HL-60/S4 treated with retinoic acid at 250 ng/mL for 4 days and 3 days (cell line): ENCODE data around the gene PALD1.

Experiments used
- in situ Hi-C: fragments of 300-500 bp; cut with MboI; formaldehyde crosslinking; loops from 2 replicates; pipeline ENCODE4 v1.7.0; 2022; ENCODE audit warnings: low sequenced_read_pairs

PALD1 gene

GRCh38 chr10:70533189-70533558 lies 54.6 kb downstream of the PALD1 start:
- in situ Hi-C loops = loop anchor here (10.0 kb wide), 1 partner anchor 68 kb away; no protein-coding TSS in a partner anchor

- in situ Hi-C loops = loop anchor here (10.0 kb wide), 1 partner anchor 69 kb away; no protein-coding TSS in a partner anchor
Observed at GRCh38 chr10:70534281-70534680, 55.7 kb downstream of the PALD1 start.

GRCh38 chr10:70535001-70535400 lies 56.4 kb downstream of the PALD1 start:
- in situ Hi-C loops = loop anchor here (10.0 kb wide), 1 partner anchor 70 kb away; no protein-coding TSS in a partner anchor

- in situ Hi-C loops = loop anchor here (10.0 kb wide), 1 partner anchor 71 kb away; no protein-coding TSS in a partner anchor
Observed at GRCh38 chr10:70535451-70535850, 56.9 kb downstream of the PALD1 start.

- in situ Hi-C loops = loop anchor here (10.0 kb wide), 1 partner anchor 72 kb away; no protein-coding TSS in a partner anchor
Observed at GRCh38 chr10:70536196-70536861, 57.8 kb downstream of the PALD1 start.

DNA sequence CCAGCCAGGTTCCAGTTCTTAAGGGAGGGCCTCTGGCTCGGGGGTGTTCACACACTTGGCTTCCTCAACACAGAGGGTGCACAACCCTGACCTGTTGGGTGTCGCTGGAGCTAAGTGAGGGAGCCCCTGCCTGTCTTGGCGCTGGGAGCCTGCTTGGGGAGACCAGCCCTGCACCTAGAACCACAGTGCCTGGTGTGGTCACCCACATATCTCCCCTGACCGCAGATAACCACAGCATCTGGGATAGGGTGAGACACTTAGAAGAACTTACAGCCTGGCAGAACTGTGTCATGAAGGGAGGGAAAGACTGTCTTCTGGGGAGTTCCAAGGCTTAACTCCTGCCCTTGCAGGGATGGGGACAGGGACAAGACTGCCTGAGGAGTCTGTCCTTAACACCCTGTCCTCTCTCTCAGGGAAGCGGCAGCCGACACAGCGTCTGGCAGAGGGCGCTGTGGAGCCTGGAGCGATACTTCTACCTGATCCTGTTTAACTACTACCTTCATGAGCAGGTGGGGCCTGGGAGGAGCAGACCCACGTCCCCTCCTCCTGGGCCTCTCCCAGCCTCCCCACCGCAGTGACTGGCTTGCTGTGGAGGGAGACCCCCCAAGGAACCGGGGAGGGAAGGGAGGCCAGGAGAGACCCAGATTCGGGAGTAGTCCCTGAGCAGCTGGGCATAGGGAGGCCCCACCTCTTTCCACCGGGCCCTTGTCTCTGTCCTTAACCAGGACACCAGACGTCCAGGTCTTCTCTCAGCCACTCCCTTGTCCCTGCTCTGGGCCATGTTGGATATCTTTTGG lies 59.0 kb downstream of the PALD1 start:
- in situ Hi-C loops = loop anchor here (10.0 kb wide), 1 partner anchor 73 kb away; no protein-coding TSS in a partner anchor

DNA sequence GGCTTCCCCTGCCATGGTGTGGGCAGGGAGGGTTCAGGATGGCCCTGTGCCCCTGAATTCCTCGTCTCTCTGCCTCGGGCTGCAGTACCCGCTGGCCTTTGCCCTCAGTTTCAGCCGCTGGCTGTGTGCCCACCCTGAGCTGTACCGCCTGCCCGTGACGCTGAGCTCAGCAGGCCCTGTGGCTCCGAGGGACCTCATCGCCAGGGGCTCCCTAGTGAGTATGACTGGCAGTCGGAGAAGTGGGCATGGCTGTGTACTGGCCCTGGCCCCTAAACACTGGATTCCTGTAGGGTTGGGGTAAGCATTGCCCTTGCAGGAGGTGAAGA lies 59.6 kb downstream of the PALD1 start:
- in situ Hi-C loops = loop anchor here (10.0 kb wide), 1 partner anchor 73 kb away; no protein-coding TSS in a partner anchor

GRCh38 chr10:70538731-70539338 lies 60.3 kb downstream of the PALD1 start:
- in situ Hi-C loops = loop anchor here (10.0 kb wide), 1 partner anchor 74 kb away; no protein-coding TSS in a partner anchor

GRCh38 chr10:70539471-70539870 lies 60.9 kb downstream of the PALD1 start:
- in situ Hi-C loops = loop anchor here (10.0 kb wide), 1 partner anchor 75 kb away; no protein-coding TSS in a partner anchor

- in situ Hi-C loops = loop anchor here (10.0 kb wide), 2 partner anchors 225 to 345 kb away; partner anchors contain the start of gene PCBD1
Observed at GRCh38 chr10:70540089-70540788, 61.7 kb downstream of the PALD1 start.

- in situ Hi-C loops = loop anchor here (10.0 kb wide), 2 partner anchors 224 to 344 kb away; partner anchors contain the start of gene PCBD1
Observed at GRCh38 chr10:70540789-70541360, 62.3 kb downstream of the PALD1 start.

DNA sequence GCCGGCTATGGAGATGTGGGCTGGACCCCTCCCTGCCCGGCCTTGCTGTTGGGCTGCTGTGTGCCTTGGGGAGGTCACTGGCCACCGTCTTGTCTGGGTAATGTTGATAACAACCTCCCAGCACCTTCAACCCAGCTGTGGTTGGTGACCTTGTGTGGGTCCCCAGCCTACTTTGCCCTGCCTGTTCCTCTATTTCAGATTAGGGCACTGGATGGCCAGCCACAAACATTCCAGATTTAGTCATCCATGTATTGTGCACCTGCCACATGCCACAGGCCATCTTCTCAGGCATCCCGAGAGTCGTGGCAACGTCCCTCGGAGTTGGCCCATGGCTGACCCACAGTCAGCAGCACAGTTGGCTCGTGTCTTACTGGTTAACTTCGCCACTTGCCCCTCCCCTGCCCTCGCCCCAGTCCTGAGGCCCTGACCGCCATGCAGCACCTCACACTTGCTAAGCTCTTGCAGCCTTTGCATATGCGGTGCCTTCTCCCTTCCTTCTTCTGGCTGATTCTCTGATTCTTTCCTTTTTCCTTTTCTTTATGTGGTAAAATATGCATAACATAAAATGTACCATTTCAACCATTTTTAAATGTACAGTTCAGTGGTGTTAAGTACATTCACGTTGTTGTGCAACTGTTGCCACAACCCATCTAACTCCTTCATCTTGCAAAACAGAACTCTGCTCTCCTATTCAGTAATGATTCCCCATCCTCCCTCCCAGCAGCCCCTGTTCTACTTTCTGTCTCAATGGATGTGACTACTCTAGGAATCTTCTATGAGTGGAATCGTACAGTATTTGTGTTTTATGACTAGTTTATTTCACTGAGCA lies 63.4 kb downstream of the PALD1 start:
- in situ Hi-C loops = loop anchor here (10.0 kb wide), 2 partner anchors 223 to 343 kb away; partner anchors contain the start of gene PCBD1

DNA sequence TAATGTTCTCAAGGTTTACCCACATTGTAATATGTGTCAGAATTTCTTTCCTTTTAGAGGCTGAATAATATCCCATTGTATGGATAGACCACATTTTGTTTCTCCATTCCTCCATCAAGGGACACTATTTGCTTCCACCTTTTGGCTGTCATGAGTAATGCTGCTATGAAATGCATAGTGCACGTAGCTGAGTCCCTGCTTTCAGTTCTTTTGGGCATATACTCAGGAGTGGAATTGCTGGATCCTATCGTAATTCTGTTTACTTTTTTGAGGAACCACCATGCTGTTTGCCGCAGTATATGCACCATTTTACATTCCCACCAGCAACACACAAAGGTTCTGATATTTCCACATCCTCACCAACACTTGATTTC lies 64.0 kb downstream of the PALD1 start:
- in situ Hi-C loops = loop anchor here (10.0 kb wide), 2 partner anchors 222 to 342 kb away; partner anchors contain the start of gene PCBD1

DNA sequence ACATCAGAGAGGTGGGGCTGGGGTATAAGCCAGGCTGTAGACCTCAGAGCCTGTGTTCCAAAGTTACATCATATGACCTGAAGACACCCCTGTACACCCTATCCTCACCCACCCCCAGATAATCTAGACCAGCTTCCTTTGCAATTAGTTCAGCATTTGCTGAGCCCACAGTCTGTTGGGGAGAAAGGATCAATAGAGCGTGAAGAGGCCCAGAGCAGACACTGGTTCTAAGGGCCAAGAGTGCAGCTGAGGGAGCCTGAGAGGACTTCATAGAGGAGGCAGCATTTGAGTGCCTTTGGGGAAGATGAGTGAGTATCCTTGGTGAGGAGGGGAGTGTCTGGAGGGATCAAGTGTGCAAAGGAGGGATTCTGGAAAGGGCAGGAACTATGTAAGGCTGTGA lies 65.3 kb downstream of the PALD1 start:
- in situ Hi-C loops = loop anchor here (10.0 kb wide), 2 partner anchors 221 to 341 kb away; partner anchors contain the start of gene PCBD1

DNA sequence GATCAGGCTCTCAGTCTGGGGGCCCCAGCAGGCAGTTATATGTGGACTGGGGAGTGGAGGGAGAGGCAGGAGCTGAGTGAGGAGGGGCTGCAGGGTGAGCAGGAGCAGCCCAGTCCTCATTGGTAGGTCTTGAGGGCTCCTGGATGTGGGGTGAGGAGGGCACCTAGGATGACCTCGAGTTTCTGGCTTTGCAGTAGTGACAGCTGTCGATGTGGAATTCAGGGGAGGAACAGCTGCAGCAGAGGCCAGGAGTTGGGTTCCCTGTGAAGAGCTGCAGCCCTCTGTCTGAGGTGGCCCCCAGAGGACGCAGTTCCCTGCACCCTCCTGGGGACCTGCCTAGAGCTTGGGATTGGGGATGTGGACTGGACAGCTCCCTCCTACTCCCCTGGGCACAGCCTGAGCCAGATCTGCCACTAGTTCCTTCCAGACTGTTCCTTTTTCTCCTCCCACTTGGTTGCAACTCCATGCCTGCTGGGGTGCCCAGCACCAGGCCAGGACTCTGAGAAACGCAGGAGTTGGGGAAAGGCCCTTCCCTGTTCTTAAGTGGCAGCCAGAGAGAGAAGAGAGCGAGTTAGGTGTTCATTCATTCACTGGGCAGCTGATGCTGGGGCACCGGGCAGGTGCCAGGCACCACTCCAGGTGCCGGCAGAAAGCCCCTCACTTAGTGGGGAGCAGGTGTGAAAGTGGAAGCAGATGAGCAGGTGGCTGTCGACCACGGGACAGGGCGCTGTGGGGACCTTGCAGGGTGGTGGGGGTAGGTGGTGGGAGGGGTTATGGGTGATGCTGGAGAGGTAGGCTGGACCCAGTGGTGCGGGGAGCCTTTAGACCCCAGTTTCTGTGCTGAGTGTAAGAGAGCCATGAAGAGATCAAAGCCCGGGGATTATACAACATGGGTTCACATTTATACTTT lies 66.1 kb downstream of the PALD1 start:
- in situ Hi-C loops = loop anchor here (10.0 kb wide), 2 partner anchors 220 to 340 kb away; partner anchors contain the start of gene PCBD1

DNA sequence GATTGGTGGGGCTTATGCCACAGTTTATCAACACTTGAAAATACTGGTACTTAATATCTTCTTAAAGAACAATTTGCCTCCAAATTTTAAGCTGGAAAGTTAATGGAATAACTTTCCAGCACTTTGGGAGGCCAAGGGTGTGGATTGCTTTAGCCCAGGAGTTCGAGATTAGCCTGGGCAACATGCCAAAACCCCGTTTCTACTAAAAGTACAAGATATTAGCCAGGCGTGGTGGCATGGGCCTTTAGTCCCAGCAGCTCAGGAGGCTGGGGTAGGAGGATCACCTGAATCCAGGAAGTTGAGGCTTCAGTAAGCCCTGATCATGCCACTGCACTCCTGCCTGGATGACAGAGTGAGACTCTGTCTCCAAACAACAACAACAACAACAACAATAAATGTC lies 68.0 kb downstream of the PALD1 start:
- in situ Hi-C loops = loop anchor here (10.0 kb wide), 2 partner anchors 218 to 338 kb away; partner anchors contain the start of gene PCBD1

GRCh38 chr10:70549351-70549961 lies 70.9 kb downstream of the PALD1 start:
- in situ Hi-C loops = loop anchor here (10.0 kb wide), 2 partner anchors 215 to 335 kb away; partner anchors contain the start of gene PCBD1
